KMS-11 (cell line): ENCODE data around the gene CALD1.

ENCODE experiments used
- H2AFZ ChIP-seq: fragments of 200-600 bp; sonication (generic); 2 replicates; pipeline ENCODE4 v1.6.1; 2016; ENCODE audit warnings: antibody characterized with exemption, mixed run types, low read depth
- H3K27ac ChIP-seq: fragments of 200-600 bp; sonication (generic); 2 replicates; pipeline ENCODE4 v1.6.1; 2016; ENCODE audit warnings: mild to moderate bottlenecking, mixed run types
- H3K27me3 ChIP-seq: fragments of 200-600 bp; sonication (generic); 2 replicates; pipeline ENCODE4 v1.6.1; 2017; ENCODE audit warnings: mild to moderate bottlenecking, low read depth, mixed run types, moderate library complexity; ENCODE audit not compliant: insufficient read depth
- H3K36me3 ChIP-seq: fragments of 200-600 bp; sonication (generic); 2 replicates; pipeline ENCODE4 v1.6.1; 2017; ENCODE audit warnings: mild to moderate bottlenecking, mixed run types; ENCODE audit not compliant: insufficient read depth
- H3K4me1 ChIP-seq: fragments of 200-600 bp; sonication (generic); 2 replicates; pipeline ENCODE4 v1.6.1; 2016; ENCODE audit warnings: mild to moderate bottlenecking, low read depth, mixed run types; ENCODE audit not compliant: poor library complexity, severe bottlenecking
- H3K4me2 ChIP-seq: fragments of 200-600 bp; sonication (generic); 2 replicates; pipeline ENCODE4 v1.7.0; 2016; ENCODE audit warnings: mild to moderate bottlenecking, mixed run types
- H3K4me3 ChIP-seq: fragments of 200-600 bp; sonication (generic); IDR thresholded peaks from 2 replicates; pipeline ENCODE4 v1.6.1; 2017; ENCODE audit warnings: low read depth, low read length, mixed read lengths; ENCODE audit not compliant: insufficient read depth
- H3K79me2 ChIP-seq: fragments of 200-600 bp; sonication (generic); 2 replicates; pipeline ENCODE4 v1.6.1; 2016; ENCODE audit warnings: low read depth, mixed run types; ENCODE audit not compliant: insufficient read depth
- H3K9ac ChIP-seq: fragments of 200-600 bp; sonication (generic); 2 replicates; pipeline ENCODE4 v1.6.1; 2016; ENCODE audit warnings: mild to moderate bottlenecking, mixed run types
- H4K20me1 ChIP-seq: fragments of 200-600 bp; sonication (generic); 2 replicates; pipeline ENCODE4 v1.6.1; 2016; ENCODE audit warnings: mild to moderate bottlenecking, mixed run types; ENCODE audit not compliant: insufficient read depth
- TF ChIP-seq, protein P1 (sequence below): fragments of 200-600 bp; sonication (generic); conservative IDR thresholded peaks from 2 replicates; pipeline ENCODE4 v1.6.1; 2017; ENCODE audit warnings: low read depth, mild to moderate bottlenecking, antibody characterized with exemption, low read length, moderate library complexity, mixed read lengths

The CALD1 gene

DNA sequence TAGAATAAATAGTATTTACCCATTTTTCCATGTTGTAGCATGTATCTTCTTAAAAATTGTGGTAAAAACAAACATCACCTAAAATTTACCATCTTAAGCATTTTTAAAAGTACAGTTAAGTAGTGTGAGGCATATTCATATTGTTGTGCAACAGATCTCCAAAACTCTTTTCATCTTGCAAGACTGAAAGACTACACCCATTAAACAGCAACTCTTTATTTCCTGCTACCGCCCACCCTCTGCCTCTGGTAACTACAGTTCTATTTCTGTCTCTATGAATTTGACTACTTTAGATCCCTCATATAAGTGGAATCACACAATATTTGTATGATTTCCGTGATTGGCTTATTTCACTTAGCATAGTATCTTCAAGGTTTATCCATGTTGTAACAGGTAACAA lies 166.8 kb downstream of the CALD1 start:
- no peak overlapping the region for H3K9ac ChIP-seq
- no peak overlapping the region for H3K4me3 ChIP-seq
- TF ChIP-seq, protein P1, sequence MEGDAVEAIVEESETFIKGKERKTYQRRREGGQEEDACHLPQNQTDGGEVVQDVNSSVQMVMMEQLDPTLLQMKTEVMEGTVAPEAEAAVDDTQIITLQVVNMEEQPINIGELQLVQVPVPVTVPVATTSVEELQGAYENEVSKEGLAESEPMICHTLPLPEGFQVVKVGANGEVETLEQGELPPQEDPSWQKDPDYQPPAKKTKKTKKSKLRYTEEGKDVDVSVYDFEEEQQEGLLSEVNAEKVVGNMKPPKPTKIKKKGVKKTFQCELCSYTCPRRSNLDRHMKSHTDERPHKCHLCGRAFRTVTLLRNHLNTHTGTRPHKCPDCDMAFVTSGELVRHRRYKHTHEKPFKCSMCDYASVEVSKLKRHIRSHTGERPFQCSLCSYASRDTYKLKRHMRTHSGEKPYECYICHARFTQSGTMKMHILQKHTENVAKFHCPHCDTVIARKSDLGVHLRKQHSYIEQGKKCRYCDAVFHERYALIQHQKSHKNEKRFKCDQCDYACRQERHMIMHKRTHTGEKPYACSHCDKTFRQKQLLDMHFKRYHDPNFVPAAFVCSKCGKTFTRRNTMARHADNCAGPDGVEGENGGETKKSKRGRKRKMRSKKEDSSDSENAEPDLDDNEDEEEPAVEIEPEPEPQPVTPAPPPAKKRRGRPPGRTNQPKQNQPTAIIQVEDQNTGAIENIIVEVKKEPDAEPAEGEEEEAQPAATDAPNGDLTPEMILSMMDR = no peak
- no peaks in the 10 kb centered on the region for H4K20me1 ChIP-seq
- H3K4me1 ChIP-seq = no peaks in the 10 kb centered on the region
- no peak overlapping the region for H3K27ac ChIP-seq
- H2AFZ ChIP-seq = no peak overlapping the region
- no peaks in the 10 kb centered on the region for H3K36me3 ChIP-seq
- no peaks in the 10 kb centered on the region for H3K27me3 ChIP-seq
- H3K4me2 ChIP-seq = no peak overlapping the region
- no peaks in the 10 kb centered on the region for H3K79me2 ChIP-seq

DNA sequence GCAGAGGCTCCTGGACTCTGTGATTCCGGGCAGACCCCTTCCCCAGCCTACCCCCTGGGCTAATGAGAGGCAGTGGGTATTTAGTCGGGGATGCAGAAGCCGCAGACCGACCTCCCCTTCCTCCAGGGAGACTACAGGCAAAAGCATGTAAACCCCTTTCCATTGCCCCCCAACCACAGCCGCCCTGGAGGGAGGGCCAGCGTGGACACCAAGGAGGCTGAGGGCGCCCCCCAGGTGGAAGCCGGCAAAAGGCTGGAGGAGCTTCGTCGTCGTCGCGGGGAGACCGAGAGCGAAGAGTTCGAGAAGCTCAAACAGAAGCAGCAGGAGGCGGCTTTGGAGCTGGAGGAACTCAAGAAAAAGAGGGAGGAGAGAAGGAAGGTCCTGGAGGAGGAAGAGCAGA lies 167.9 kb downstream of the CALD1 start:
- Histone ChIP-seq H3K9ac (no peak overlapping the region), H3K4me3 (no peak overlapping the region), H3K27ac (no peak overlapping the region), H2AFZ (no peak overlapping the region), H3K36me3 (no peaks in the 10 kb centered on the region), H3K79me2 (no peaks in the 10 kb centered on the region), H4K20me1 (no peaks in the 10 kb centered on the region), H3K4me1 (no peaks in the 10 kb centered on the region), H3K4me2 (no peak overlapping the region), H3K27me3 (no peaks in the 10 kb centered on the region)
- TF ChIP-seq, protein P1 = no peak

DNA sequence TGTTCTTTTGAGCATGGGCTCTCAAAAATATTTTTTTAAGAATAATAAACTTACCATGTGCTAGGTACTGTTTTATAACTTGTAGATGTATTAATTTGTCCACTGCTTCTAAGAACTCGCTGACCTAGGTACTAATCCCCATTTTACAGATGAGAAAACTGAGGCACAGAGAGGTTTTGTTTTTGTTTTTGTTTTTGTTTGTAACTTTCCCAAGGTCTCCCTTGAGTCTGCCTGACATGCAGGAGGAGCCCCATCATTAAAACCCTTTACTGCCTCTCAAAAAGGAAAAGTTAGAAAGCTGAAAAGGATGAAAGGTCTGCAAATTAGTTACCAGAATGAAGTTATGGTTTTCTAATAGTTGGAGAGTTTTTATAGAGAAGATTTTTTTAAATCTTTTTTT lies 168.4 kb downstream of the CALD1 start:
- TF ChIP-seq, protein P1 = no peak
- Histone ChIP-seq H4K20me1 (no peaks in the 10 kb centered on the region), H3K4me3 (no peak overlapping the region), H2AFZ (no peak overlapping the region), H3K9ac (no peak overlapping the region), H3K27me3 (no peaks in the 10 kb centered on the region), H3K79me2 (no peaks in the 10 kb centered on the region), H3K27ac (no peak overlapping the region), H3K4me1 (no peaks in the 10 kb centered on the region), H3K36me3 (no peaks in the 10 kb centered on the region), H3K4me2 (no peak overlapping the region)

DNA sequence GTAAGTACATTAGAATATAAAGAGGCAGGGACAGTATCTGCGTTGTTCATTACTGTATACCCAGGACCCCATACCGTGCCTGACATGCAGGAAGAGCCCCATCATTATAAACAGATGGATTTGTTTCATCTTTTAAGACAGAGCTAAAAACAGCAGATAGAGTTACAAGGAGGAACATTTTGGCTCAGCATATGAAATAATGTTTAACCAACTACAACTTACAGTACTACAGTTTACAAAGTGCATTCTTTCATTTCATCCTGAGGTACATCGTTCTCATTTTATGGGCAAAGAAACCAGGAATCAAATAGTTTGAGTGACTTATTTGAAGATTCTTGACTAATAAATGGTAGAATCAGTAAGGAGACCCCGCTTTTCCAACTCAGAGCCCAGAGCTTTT lies 168.8 kb downstream of the CALD1 start:
- Histone ChIP-seq H3K4me2 (no peak overlapping the region), H3K9ac (no peak overlapping the region), H3K27me3 (no peaks in the 10 kb centered on the region), H3K4me3 (no peak overlapping the region), H4K20me1 (no peaks in the 10 kb centered on the region), H3K36me3 (no peaks in the 10 kb centered on the region), H3K4me1 (no peaks in the 10 kb centered on the region), H2AFZ (no peak overlapping the region), H3K79me2 (no peaks in the 10 kb centered on the region), H3K27ac (no peak overlapping the region)
- TF ChIP-seq, protein P1 = no peak
